ENCODE measurements around the gene RASA3.
"Not testable (repeated sequence)": the region's sequence is repeated elsewhere in the genome, so short reads cannot be mapped to it uniquely, and the experiment has no call there.

RASA3 gene

DNA sequence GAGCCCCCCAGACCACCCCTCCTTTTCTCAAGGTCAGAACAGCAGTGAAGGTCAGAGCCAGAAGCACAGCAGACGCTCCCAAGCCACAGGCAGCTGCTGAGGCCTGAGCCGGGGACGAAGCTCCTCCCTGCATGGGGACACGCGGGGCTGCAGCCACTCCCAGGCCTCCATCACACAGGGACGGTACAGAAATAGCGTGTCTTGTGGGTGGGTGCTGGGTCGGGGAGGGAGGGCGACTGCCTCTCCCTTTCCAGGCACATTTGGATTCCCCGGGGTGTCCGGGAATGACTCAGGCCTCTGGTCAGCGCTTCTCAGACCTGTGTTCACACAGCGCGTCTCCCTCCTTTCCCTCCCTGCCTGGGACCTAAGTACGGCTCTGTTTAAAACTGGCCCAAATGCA, 33.2 kb downstream of the RASA3 start:
- DNase-seq, result peak in 1 of 2 donors; percentile 64

DNA sequence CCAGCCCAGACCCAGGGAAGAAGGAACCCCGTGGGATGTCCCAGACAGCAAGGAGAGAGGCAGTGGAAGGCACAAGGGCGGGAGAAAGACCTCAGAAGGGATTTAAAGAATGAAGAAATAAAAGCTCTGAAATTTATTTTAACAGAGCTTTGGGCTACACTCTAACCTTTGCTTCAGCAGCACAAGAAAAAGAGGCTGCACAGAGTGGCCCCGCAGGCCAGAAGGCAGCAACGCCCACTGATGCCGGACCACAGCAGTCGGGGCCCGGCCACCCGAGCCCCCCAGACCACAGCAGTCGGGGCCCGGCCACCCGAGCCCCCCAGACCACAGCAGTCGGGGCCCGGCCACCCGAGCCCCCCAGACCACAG, 33.8 kb downstream of the RASA3 start:
- not testable (repeated sequence) for DNase-seq

DNA sequence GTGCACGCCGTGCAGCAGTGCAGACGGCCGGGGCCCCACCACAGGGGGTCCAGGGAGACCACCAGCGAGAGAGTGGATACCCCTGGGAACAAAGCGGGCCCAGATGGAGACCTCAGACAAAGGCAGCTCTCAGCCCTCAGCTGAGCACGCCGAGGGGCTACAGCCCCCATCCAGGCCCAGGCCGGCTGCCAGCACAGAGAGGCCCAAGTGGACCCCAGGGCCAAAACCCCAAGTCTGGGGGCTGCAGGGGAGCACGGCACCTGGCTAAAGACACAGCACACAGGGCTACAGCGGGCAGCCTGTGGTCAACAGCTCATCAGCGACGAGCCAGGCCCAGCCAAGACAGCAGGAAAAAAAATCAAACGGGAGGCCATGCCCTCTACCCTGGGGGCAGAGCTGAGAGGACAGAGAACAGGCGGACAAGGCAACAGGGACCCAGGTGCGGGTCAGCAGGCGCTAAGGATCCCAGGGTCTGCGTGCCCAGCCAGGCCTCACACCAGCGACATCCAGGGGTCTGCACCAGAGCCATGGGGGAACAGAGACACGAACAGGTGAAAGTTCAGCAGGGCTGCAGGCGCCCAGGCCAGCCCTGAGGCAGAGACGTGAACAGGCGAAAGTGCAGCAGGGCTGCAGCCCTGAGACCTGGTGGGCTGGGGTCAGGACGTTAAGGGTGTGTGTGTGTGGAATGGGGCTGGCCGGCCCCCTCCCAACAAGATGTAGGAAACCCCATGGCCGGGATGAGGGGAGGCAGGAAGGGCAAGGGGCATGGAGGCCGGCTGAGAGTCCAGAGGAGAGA, 34.3 kb downstream of the RASA3 start:
- DNase-seq, result no peak

- DNase-seq, result peak in 1 of 2 donors; percentile 15
Measured at GRCh38 chr13:114097212-114097892, 35.1 kb downstream of the RASA3 start.

- DNase-seq, result no peak
Measured at GRCh38 chr13:114096811-114097211, 35.6 kb downstream of the RASA3 start.

- DNase-seq, result no peak
Measured at GRCh38 chr13:114096031-114096485, 36.4 kb downstream of the RASA3 start.

GRCh38 chr13:114095486-114095885, 36.9 kb downstream of the RASA3 start:
- DNase-seq, result no peak

DNA sequence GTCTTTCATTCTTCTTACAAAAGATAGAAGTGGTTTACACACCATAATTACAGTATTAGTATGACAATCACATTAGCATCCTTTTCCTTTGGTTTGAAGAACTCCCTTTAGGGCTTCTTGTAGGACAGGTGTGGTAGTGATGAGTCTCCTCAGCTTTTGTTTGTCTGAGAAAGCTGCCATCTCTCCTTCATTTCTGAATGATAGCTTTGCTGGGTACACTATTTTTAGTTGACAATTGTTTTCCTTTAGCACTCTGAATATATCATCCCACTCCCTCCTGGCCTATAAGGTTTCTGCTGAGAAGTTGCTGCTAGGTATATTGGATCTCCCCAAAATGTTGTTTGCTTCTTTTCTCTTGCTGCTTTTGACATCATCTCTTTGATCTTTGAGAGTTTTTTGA, 39.3 kb downstream of the RASA3 start:
- no peak for DNase-seq

GRCh38 chr13:114092468-114092867, 40.0 kb downstream of the RASA3 start:
- DNase-seq, result no peak

- peak in 1 of 2 donors; percentile 28 for DNase-seq
Measured at GRCh38 chr13:114090476-114090875, 41.9 kb downstream of the RASA3 start.

DNA sequence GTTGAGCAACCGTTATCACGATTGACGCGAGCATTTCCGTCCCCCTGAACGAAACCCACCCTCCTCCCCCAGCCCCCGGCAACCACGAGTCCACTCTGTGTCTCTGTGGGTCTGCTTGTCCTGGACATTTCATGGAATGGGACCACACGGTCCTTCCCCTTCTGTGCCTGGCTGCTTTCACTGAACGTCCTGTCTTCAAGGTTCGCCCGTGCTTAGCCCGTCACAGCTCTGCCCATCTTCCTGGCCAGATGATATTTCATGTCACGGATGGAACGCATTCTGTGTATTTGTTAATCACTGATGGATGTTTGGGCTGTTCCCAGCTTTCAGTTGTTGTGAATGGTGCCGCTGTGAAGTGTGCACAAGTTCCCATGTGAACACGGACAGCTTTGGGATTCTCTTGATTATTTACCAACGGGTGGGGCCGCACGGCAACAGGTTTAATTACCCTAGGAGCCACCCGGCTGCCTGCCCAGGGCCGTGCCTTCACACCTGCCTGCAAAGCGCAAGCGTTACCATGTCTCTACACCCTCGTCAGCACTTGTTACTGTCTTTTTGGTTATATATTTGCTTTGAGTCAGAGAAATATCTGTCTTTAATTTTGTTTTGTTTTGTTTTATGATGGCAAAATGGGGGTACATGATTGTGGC, 42.5 kb downstream of the RASA3 start:
- DNase-seq, result no peak

DNA sequence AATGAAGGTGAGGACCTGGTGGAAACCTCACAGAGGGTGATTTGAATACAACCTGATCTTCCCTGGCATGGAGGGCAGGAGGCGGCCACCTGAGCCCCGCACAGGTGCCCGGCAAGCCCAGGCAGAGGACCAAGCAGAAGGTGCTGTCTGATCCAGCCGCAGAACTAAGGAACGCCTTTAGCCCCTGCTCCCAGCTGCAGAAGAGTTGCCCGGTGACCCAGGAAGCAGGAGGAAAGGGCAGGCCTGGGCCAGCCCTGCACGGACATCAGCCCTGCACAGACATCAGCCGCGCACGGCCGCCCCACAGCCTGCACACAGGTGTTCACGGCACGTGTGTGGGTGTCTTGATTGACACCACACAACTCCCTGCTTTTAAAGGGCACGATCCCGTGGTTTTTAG, 43.1 kb downstream of the RASA3 start:
- DNase-seq, result no peak

DNA sequence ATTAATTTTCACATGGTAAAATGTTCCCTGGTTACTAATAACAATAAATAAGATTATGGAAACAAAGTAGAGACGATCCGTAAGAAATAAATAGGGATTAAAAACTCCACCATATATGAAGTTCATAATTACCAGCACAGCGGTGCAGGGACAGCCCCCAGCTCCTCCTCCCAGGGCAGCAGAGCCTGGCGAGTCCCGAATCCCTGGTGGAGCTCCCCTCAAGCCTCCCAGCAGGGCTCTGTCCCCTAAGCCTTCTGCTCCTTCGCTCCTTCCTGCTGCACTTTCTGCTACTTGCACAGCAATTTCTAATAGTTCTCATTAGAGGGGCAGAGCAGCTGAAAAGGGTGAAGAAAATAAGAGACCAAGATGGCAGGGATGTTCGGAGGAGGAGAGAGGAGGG, 43.6 kb downstream of the RASA3 start:
- DNase-seq, result no peak

DNA sequence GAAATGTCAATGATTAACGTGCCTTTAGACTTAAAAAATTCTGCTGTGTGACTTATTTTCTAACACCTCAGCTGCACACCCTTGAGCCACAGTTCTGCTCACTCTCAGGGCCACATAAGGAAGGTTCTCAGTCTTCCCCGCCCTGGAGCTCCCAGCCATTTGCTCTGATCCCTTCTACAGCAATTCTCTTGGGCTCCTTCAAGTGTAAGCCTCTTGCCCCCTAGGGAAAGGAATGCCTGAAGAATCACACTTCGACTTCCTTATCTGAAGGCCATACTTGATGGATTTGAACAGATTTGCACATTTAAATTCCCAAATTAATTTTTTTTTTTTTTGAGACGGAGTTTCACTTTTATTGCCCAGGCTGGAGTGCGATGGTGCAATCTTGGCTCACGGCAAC, 44.2 kb downstream of the RASA3 start:
- DNase-seq, result no peak

- no peak for DNase-seq
Measured at GRCh38 chr13:114087430-114087829, 45.0 kb downstream of the RASA3 start.

DNA sequence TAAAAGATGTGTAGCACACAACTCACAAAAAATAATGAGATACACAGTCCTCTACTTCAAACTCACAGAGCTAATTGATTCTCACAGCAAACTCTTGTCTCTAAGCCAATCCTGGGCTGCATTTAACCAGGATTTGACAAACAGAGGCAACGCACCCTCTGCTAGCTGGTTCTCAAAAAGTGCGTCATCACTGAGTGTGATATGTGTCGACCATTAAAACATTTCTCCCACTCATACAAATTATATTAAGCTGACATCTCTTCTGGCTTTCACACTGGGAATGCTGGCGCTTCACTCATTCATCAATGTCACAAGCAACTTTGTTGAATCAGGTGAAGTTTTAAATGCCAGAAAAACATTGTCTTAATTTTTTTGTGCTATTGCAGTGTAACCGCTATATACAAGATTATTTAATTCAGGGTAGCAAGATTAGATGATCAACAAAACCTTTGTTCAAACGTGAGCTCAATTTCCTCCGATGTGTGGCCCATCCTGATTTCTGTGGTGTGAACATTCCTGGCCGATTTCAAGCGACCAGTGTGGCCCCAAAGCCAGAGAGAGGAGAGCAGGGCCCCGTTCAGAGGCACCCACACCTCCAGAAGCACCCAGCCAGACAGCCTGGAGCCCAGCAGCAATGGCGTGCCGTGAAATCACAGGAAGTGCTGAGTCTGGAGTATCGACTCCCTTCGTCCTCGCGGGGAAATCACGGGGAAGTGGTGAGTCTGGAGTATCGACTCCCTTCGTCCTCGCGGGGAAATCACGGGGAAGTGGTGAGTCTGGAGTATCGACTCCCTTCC, 49.4 kb downstream of the RASA3 start:
- no peak for DNase-seq

- no peak for DNase-seq
Measured at GRCh38 chr13:114081761-114082681, 50.4 kb downstream of the RASA3 start.

GRCh38 chr13:114080739-114081561, 51.5 kb downstream of the RASA3 start:
- DNase-seq, result no peak

GRCh38 chr13:114079601-114080536, 52.6 kb downstream of the RASA3 start:
- DNase-seq, result no peak

Measured in inflammatory macrophage (primary cell).